Raji (cell line): ENCODE measurements around the gene GALNTL6.

ENCODE experiments used
- POLR2A ChIP-seq: IDR thresholded peaks from 2 replicates; pipeline ENCODE4 v1.6.1; 2011; ENCODE audit warnings: low read depth, low read length, control low read depth; ENCODE audit not compliant: insufficient read depth

GALNTL6 gene

GRCh38 chr4:172631832-172632231, 818.6 kb downstream of the GALNTL6 start:
- no peak for TF ChIP-seq POLR2A

- no peak for TF ChIP-seq POLR2A
Observed at GRCh38 chr4:172648471-172648870, 835.3 kb downstream of the GALNTL6 start.

GRCh38 chr4:172649143-172649542, 835.9 kb downstream of the GALNTL6 start:
- no peak for TF ChIP-seq POLR2A

- no peak for TF ChIP-seq POLR2A
Observed at GRCh38 chr4:172650758-172651530, 837.7 kb downstream of the GALNTL6 start.

GRCh38 chr4:172651961-172652360, 838.8 kb downstream of the GALNTL6 start:
- no peak for TF ChIP-seq POLR2A

DNA sequence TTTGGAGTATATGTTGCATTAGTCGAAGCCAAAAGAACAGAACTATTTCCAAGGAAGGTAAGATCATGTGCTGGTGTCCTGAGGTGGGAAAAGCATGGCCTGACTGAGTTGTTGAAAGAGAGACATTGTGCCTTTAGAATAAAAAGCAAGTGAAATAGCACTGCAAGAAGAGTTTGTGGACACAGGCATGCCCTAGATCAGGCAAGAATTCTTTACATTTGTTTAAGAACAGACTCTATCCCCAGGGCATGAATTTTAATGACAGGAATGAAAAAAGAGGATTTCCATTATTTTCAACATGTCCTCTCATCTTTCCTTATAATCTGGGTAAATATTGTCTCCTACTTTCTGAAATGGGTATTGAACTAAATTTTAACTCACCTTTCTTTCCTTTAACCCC, 839.2 kb downstream of the GALNTL6 start:
- TF ChIP-seq POLR2A: no peak

DNA sequence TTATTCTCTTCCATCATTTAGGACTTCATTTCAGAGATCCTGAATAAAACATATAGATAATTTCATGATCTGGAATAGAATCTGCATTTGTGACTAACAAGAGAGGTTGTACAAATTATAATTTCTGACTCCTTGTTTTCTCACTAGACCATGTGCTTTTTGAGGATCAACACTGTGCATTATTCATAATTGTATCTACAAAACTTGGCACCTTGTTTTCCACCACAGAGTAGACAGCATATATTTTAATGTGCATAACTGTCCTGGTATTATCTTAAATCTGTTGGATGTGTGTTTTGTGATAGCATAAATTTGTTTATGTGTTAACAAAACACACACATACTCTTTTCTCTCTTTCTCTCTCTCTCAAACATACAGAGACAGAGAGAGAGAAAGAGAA, 840.5 kb downstream of the GALNTL6 start:
- TF ChIP-seq POLR2A: no peak

DNA sequence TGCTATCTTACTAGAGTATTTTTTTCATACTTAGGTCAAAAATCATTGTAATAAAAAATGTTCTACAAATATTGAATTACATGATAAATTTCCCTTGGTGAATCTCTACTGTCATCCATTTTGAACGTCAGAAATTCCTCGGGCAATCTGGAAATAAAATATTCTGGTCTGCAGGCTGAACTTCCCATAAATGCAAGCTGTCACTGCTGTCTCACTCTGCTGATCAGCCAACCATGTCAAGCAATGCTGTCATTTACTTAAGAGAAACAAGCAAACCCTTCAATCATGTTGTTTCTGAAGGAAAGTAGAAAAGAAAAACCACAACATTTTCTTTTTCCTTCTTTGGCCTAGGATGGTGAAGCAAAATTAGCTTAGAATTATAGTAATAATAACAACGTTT, 841.3 kb downstream of the GALNTL6 start:
- TF ChIP-seq POLR2A: no peak

- no peak for TF ChIP-seq POLR2A
Observed at GRCh38 chr4:172656055-172656454, 842.9 kb downstream of the GALNTL6 start.

- no peak for TF ChIP-seq POLR2A
Observed at GRCh38 chr4:172657081-172657480, 843.9 kb downstream of the GALNTL6 start.

- TF ChIP-seq POLR2A: no peak
Observed at GRCh38 chr4:172660251-172660650, 847.0 kb downstream of the GALNTL6 start.

DNA sequence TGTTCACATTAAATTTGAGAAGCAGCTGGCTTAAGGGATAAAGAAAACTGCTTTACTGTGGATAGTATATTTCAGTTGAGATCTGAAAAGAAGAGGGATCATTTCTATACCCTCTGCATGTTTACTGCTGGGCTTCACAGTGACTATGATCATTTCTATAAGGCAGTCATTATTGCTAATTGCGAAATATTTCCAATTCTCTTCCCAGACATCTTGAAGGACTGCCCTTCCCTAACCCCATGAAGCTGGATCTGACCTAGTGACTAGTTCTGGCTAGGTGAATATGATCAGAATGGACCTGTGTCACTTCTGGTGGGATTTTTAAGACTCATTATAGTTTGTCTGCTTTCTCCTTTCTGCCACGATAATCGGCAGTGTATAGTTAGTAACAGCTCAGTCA, 848.9 kb downstream of the GALNTL6 start:
- TF ChIP-seq POLR2A: no peak

DNA sequence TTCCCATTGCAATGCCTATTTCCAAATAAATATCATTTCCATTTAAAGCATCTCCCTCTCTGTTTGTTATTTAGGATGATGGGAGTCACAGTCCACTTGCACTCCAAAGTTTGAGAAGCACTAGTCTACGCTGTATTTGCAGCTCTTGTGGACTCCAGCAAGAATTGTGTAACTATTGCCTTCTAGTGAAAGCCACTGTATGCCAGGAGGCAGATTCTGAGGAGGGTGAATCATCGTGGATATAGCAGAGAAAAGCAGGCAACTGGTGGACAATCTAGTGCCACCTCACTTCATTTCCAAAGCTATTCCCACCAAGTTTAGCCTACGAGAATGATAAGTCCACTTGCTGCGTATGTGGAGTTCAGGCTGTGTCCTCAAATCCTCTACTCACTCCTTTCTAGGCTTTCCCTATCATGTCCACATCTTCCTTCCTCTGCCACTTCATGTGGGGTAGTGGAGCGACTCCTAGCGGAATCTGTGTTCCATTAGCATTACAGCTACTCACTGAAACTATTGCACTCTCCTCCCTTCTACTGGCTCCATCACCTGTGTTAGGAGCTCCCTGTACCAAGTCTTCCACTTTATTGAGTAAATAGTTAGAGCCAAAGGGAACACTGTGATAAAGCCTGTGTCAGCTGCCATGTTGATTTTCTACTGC, 853.6 kb downstream of the GALNTL6 start:
- TF ChIP-seq POLR2A: no peak

DNA sequence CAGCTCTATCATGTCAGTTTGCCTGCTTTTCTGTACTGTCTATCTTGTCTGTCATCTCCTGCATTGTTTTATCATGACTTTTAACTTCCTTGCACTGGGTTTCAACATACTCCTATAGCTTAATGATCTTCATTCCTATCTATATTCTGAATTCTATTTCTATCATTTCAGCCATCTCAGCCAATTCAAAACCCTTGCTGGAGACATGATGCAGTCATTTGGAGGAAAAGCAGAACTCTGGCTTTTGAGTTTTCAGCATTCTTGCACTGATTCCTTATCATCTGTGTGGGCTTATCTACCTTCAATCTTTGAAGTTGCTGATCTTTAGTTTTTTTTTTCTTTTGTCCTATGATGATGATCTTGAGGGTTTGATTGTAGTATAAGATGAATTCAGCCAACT, 861.6 kb downstream of the GALNTL6 start:
- TF ChIP-seq POLR2A: no peak

DNA sequence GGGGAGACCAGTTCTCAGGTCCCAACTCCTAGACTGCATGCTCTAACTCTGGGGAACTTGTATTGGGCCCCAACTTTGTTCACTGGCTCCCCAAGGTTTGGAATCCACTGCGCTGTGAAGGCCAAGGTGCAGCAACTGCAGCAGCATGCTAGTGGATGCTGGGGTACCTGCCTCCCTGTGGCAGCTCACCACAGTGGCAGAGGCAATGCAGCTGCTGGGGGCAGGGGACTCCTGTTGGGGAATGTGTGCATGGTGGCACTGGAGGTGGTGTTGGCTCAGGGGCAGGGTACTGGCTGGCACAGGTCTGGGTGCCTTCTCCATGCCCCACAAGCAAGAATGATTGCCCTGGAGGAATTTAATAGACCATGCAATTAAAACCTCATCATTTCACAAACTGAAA, 862.0 kb downstream of the GALNTL6 start:
- no peak for TF ChIP-seq POLR2A

DNA sequence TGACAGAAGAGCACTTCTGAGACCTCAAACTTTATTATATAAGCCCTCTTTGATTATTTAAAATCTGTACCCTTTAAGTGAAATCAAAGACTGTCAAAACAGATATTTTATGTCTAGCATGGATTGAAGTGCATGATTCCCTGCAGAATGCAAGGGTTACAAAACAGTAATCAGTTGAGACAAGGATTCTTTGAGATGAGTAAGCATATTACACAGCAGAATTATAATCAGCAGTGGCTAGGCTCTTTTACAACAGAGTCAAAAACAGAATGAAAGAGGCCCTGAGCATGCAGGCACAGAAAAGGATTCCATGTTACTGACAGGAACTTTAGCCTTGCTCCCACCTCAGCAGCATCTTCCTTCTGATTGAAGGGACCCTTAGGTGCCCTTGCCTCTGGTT, 867.5 kb downstream of the GALNTL6 start:
- TF ChIP-seq POLR2A: no peak

GRCh38 chr4:172683021-172683420, 869.8 kb downstream of the GALNTL6 start:
- no peak for TF ChIP-seq POLR2A
